ENCODE results near the gene TMEM256. TPM values are rescaled to one million over a fixed set of nuclear protein-coding genes. Genes with fewer than 3 reads are reported as not detected.

TMEM256 gene
- total RNA-seq, 4 donors from 2014 or later, result 31.1 to 66.6 (median 57.8) TPM

DNA sequence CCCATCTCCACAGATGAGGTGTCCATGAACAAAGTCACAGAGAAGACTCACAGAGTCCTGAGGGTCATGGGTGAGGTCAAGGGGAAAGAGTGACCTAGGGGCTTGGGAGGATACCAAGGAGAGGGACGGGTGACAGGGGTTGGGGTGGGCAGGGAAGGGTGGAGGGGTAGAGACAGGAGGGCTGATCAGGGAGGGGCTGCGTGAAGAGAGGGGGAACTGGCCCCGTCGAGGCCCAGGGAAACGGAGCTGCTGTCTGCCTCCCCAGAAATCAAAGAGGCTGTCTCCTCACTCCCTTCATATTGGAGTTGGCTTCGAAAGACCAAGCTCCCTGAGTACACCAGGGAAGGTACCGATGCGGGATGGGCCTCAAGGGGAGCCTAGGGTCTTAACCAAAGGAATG lies 48.3 kb downstream of the TMEM256 start:
- no peak for ATAC-seq
- TF ChIP-seq EP300 (IDR thresholded peaks at IDR 0.05) (no peak), POLR2A (IDR thresholded peaks at IDR 0.05) (no peak), POLR2AphosphoS5 (IDR thresholded peaks at IDR 0.05) (no peak)
- TF ChIP-seq, protein P1, sequence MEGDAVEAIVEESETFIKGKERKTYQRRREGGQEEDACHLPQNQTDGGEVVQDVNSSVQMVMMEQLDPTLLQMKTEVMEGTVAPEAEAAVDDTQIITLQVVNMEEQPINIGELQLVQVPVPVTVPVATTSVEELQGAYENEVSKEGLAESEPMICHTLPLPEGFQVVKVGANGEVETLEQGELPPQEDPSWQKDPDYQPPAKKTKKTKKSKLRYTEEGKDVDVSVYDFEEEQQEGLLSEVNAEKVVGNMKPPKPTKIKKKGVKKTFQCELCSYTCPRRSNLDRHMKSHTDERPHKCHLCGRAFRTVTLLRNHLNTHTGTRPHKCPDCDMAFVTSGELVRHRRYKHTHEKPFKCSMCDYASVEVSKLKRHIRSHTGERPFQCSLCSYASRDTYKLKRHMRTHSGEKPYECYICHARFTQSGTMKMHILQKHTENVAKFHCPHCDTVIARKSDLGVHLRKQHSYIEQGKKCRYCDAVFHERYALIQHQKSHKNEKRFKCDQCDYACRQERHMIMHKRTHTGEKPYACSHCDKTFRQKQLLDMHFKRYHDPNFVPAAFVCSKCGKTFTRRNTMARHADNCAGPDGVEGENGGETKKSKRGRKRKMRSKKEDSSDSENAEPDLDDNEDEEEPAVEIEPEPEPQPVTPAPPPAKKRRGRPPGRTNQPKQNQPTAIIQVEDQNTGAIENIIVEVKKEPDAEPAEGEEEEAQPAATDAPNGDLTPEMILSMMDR (IDR thresholded peaks at IDR 0.05), result no peak
- Histone ChIP-seq H3K4me1 (peaks cover 0 to 53% (median 18%) of the 10 kb centered on the region in 3 donors), H3K27me3 (no peaks in the 10 kb centered on the region), H3K36me3 (no peaks in the 10 kb centered on the region), H3K9me3 (no peaks in the 10 kb centered on the region), H3K4me3 (no peak overlapping the region), H3K27ac (peak overlapping the region in 2 of 4 donors; percentile 31 to 99)
- 59 to 79% methylated on average over 7 to 8 of the region's 8 CpGs for WGBS, 2 donors (ENCODE audit: low coverage in 1 of 2)

DNA sequence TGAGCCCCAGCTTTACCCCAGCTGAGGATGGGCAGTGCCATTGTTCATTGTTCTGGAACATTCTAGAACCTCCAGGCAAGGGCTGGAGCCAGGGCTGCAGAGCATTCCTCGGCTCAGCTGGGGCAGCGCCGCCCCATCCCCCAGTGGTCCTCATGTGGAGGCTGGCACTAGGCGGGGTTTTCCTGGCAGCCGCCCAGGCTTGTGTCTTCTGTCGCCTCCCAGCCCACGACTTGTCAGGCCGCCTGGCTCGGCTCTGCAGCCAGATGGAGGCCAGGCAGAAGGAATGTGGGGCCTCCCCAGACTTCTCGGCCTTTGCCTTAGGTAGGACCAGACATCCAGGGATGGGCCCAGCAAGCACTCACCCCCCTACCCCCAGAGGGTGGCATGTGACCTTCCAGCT lies 48.8 kb downstream of the TMEM256 start, which contains the start of gene TMEM95:
TSS of gene TMEM95 (plus strand) at position 104 of the 400 bp plus-strand sequence. CDS start at position 153, 49 bp downstream.
- TF ChIP-seq EP300 (IDR thresholded peaks at IDR 0.05) (no peak), POLR2A (IDR thresholded peaks at IDR 0.05) (no peak), POLR2AphosphoS5 (IDR thresholded peaks at IDR 0.05) (no peak)
- TF ChIP-seq, protein P1 (IDR thresholded peaks at IDR 0.05), result no peak
- H3K4me1 ChIP-seq, result peaks cover 0 to 58% (median 18%) of the 10 kb centered on the region in 3 donors
- H3K27me3 ChIP-seq, result no peaks in the 10 kb centered on the region
- H3K27ac ChIP-seq, result peak within 1 kb of the TSS in 3 of 4 donors; percentile 99 to 100 (median 99)
- H3K9me3 ChIP-seq, result no peaks in the 10 kb centered on the region
- no CpG with 5 or more reads among the region's 10 CpGs for WGBS, 2 donors (ENCODE audit: low coverage in 1 of 2)
- H3K36me3 ChIP-seq, result no peaks in the 10 kb centered on the region
- H3K4me3 ChIP-seq, result no peak within 1 kb of the TSS
- ATAC-seq, result no peak

DNA sequence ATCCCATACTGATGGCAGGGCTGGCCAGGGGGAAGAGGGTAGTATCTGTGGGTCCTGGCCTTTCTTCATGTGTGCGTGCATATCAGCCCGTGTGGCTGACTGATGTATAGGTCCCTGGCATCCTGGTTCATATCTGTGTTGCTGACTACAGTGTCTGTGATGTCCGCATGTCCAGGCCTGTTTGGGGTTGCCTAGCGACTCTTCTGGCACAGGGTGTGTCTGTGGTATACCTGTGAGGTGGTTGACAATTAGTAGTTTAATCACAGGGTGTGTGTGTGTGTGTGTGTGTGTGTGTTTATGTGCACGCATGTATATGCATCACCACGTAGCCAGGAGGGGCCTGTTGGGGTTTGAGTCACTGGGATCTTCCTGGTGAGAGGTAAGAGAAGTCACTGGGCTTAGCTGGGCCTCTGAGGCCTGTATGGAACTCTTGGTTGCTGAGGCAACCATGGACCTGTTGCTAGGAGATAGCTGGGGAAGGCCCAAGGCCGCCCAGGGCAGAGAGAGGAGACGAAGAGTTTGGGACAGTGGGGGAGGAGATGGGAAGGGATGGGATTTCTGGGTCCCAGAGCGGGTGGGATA lies 49.5 kb downstream of the TMEM256 start:
- TF ChIP-seq, protein P1 (IDR thresholded peaks at IDR 0.05), result no peak
- TF ChIP-seq POLR2AphosphoS5 (IDR thresholded peaks at IDR 0.05), result no peak
- no peak for TF ChIP-seq EP300 (IDR thresholded peaks at IDR 0.05)
- no peak for TF ChIP-seq POLR2A (IDR thresholded peaks at IDR 0.05)
- H3K27me3 ChIP-seq, result no peaks in the 10 kb centered on the region
- 35 to 43% methylated on average over 1 to 3 of the region's 9 CpGs for WGBS, 2 donors (ENCODE audit: low coverage in 1 of 2)
- peak overlapping the region in 3 of 4 donors; percentile 99 to 100 (median 99) for H3K27ac ChIP-seq
- H3K36me3 ChIP-seq, result no peaks in the 10 kb centered on the region
- no peak overlapping the region for H3K4me3 ChIP-seq
- peaks cover 0 to 65% (median 25%) of the 10 kb centered on the region in 3 donors for H3K4me1 ChIP-seq
- ATAC-seq, result no peak
- no peaks in the 10 kb centered on the region for H3K9me3 ChIP-seq

Other genes with a start within 250 kb of the TMEM256 start
- 1 to 10 TPM in 1 of 4 donors, under 1 TPM in 1, not detected in 2; 0.54 to 1.2 TPM for gene ASGR1, start 224.7 kb downstream of the TMEM256 start, total RNA-seq
- gene DLG4, start 184.3 kb downstream of the TMEM256 start, total RNA-seq, result 10 to 100 TPM; 14.1 to 21.7 (median 16.5) TPM
- gene ACADVL, start 184.2 kb downstream of the TMEM256 start, total RNA-seq, result 100 to 1,000 TPM; 331 to 508 (median 475) TPM
- 10 to 100 TPM; 33.0 to 53.9 (median 45.0) TPM for gene DVL2, start 169.6 kb downstream of the TMEM256 start, total RNA-seq
- 10 to 100 TPM; 29.4 to 38.2 (median 31.0) TPM for gene PHF23, start 164.6 kb downstream of the TMEM256 start, total RNA-seq
- 100 to 1,000 TPM; 289 to 437 (median 386) TPM for gene GABARAP, start 161.6 kb downstream of the TMEM256 start, total RNA-seq
- gene CTDNEP1, start 152.4 kb downstream of the TMEM256 start, total RNA-seq, result 10 to 100 TPM; 33.8 to 66.3 (median 52.5) TPM
- gene ELP5, start 151.9 kb downstream of the TMEM256 start, total RNA-seq, result 10 to 100 TPM; 29.6 to 36.8 (median 33.8) TPM
- gene CLDN7, start 141.6 kb downstream of the TMEM256 start, total RNA-seq, result 10 to 100 TPM in 1 of 4 donors, 1 to 10 TPM in 2, not detected in 1; 1.4 to 16.9 (median 4.7) TPM
- gene SLC2A4, start 122.4 kb downstream of the TMEM256 start, total RNA-seq, result 100 to 1,000 TPM in 3 of 4 donors, 10 to 100 TPM in 1; 71.8 to 200 (median 149) TPM
- gene YBX2, start 109.5 kb downstream of the TMEM256 start, total RNA-seq, result 1 to 10 TPM; 3.3 to 6.5 (median 5.3) TPM
- gene EIF5A, start 96.5 kb downstream of the TMEM256 start, total RNA-seq, result 100 to 1,000 TPM; 145 to 233 (median 183) TPM
- gene GPS2, start 88.7 kb downstream of the TMEM256 start, total RNA-seq, result 100 to 1,000 TPM in 1 of 4 donors, 10 to 100 TPM in 3; 66.9 to 104 (median 82.5) TPM
- 10 to 100 TPM; 12.0 to 30.4 (median 14.9) TPM for gene NEURL4, start 74.8 kb downstream of the TMEM256 start, total RNA-seq
- 1 to 10 TPM; 2.0 to 4.6 (median 3.5) TPM for gene ACAP1, start 67.6 kb downstream of the TMEM256 start, total RNA-seq
- gene KCTD11, start 51.9 kb downstream of the TMEM256 start, total RNA-seq, result 10 to 100 TPM in 2 of 4 donors, 1 to 10 TPM in 2; 8.8 to 16.9 (median 10.3) TPM
- not detected for gene TMEM95, start 48.9 kb downstream of the TMEM256 start, total RNA-seq
- 1 to 10 TPM; 2.0 to 4.4 (median 3.5) TPM for gene TNK1, start 23.0 kb downstream of the TMEM256 start, total RNA-seq
- gene PLSCR3, start 9.6 kb downstream of the TMEM256 start, total RNA-seq, result 10 to 100 TPM; 16.8 to 38.1 (median 17.7) TPM
- 10 to 100 TPM in 3 of 4 donors, 1 to 10 TPM in 1; 9.9 to 28.4 (median 14.4) TPM for gene NLGN2, start 3.7 kb upstream of the TMEM256 start, total RNA-seq
- gene SPEM1, start 16.2 kb upstream of the TMEM256 start, total RNA-seq, result not detected
- gene SPEM2, start 21.5 kb upstream of the TMEM256 start, total RNA-seq, result not detected
- under 1 TPM in 1 of 4 donors, not detected in 3; 0.08 TPM for gene SPEM3, start 24.8 kb upstream of the TMEM256 start, total RNA-seq
- 1 to 10 TPM; 1.3 to 5.6 (median 2.4) TPM for gene TMEM102, start 31.3 kb upstream of the TMEM256 start, total RNA-seq
- 1 to 10 TPM in 1 of 4 donors, under 1 TPM in 2, not detected in 1; 0.13 to 1.0 (median 0.42) TPM for gene FGF11, start 35.4 kb upstream of the TMEM256 start, total RNA-seq
- gene CHRNB1, start 41.0 kb upstream of the TMEM256 start, total RNA-seq, result 10 to 100 TPM in 1 of 4 donors, 1 to 10 TPM in 3; 4.7 to 12.1 (median 8.1) TPM
- gene ZBTB4, start 75.5 kb upstream of the TMEM256 start, total RNA-seq, result 100 to 1,000 TPM in 1 of 4 donors, 10 to 100 TPM in 3; 68.4 to 115 (median 80.2) TPM
- not detected for gene SLC35G6, start 77.3 kb upstream of the TMEM256 start, total RNA-seq
- 10 to 100 TPM; 41.0 to 55.3 (median 47.3) TPM for gene POLR2A, start 80.3 kb upstream of the TMEM256 start, total RNA-seq
- gene TNFSF12, start 145.0 kb upstream of the TMEM256 start, total RNA-seq, result 100 to 1,000 TPM in 1 of 4 donors, 10 to 100 TPM in 3; 61.1 to 108 (median 84.7) TPM
- gene TNFSF13, start 154.7 kb upstream of the TMEM256 start, total RNA-seq, result 10 to 100 TPM; 14.5 to 47.1 (median 27.2) TPM
- 10 to 100 TPM; 68.3 to 94.7 (median 79.6) TPM for gene SENP3, start 157.8 kb upstream of the TMEM256 start, total RNA-seq
- gene CD68, start 175.5 kb upstream of the TMEM256 start, total RNA-seq, result 10 to 100 TPM in 3 of 4 donors, 1 to 10 TPM in 1; 7.9 to 83.1 (median 46.1) TPM
- 10 to 100 TPM; 38.1 to 66.5 (median 51.2) TPM for gene MPDU1, start 179.8 kb upstream of the TMEM256 start, total RNA-seq
- gene SOX15, start 186.0 kb upstream of the TMEM256 start, total RNA-seq, result 1 to 10 TPM; 5.1 to 9.0 (median 5.9) TPM
- 10 to 100 TPM; 39.3 to 54.6 (median 47.4) TPM for gene FXR2, start 210.8 kb upstream of the TMEM256 start, total RNA-seq
- gene SAT2, start 223.7 kb upstream of the TMEM256 start, total RNA-seq, result 10 to 100 TPM; 50.6 to 72.3 (median 62.3) TPM
- gene SHBG, start 226.0 kb upstream of the TMEM256 start, total RNA-seq, result 1 to 10 TPM in 1 of 4 donors, under 1 TPM in 1, not detected in 2; 0.40 to 3.0 TPM
- 1 to 10 TPM in 3 of 4 donors, under 1 TPM in 1; 0.77 to 3.6 (median 2.3) TPM for gene ATP1B2, start 246.8 kb upstream of the TMEM256 start, total RNA-seq